ENCODE data around the gene SLC35G3.
"Not testable (repeated sequence)": the region's sequence is repeated elsewhere in the genome, so short reads cannot be mapped to it uniquely, and the experiment has no call there.

Gene SLC35G3

GRCh38 chr17:35194001-35194400 is at the start of gene SLC35G3:
TSS of gene SLC35G3 (minus strand) at chr17:35194393. CDS start at chr17:35194307, 86 bp downstream.
- not testable (repeated sequence) for H3K4me3 ChIP-seq

GRCh38 chr17:35243561-35244340 is 49.6 kb upstream of the SLC35G3 start:
- H3K36me3 ChIP-seq: peaks cover 9% of the 10 kb centered on the region
- H3K4me2 ChIP-seq: peak overlapping the region; percentile 97
- H3K9ac ChIP-seq: peak overlapping the region; percentile 82
- TF ChIP-seq Cebpa-rat (IDR thresholded peaks at IDR 0.05): no peak
- H4K20me1 ChIP-seq: peaks cover 39% of the 10 kb centered on the region
- H3K4me1 ChIP-seq: peaks cover 39% of the 10 kb centered on the region
- H3K27ac ChIP-seq: peak overlapping the region; percentile 71
- H3K27me3 ChIP-seq: no peaks in the 10 kb centered on the region
- H3K9me3 ChIP-seq: no peaks in the 10 kb centered on the region
- H3K4me3 ChIP-seq: peak overlapping the region; percentile 85

More at GRCh38 chr17:35194001-35194400, at the start of gene SLC35G3:
- not testable (repeated sequence) for H3K27ac ChIP-seq, H3K27me3 ChIP-seq, H3K4me1 ChIP-seq, H3K4me2 ChIP-seq, H4K20me1 ChIP-seq, H3K36me3 ChIP-seq, H3K9ac ChIP-seq
- peaks cover 26% of the 10 kb centered on the region for H3K9me3 ChIP-seq

GRCh38 chr17:35242805-35243560 is 48.8 kb upstream of the SLC35G3 start, which contains the start of gene SLFN5:
TSS of gene SLFN5 (plus strand) at chr17:35243072. CDS start at chr17:35258691, 15,619 bp downstream.
- Histone ChIP-seq H3K4me3 (peak within 1 kb of the TSS; percentile 85), H3K9me3 (no peaks in the 10 kb centered on the region), H3K36me3 (peaks cover 8% of the 10 kb centered on the region), H4K20me1 (peaks cover 36% of the 10 kb centered on the region), H3K27ac (peak within 1 kb of the TSS; percentile 71), H3K4me2 (peak within 1 kb of the TSS; percentile 97), H3K4me1 (peaks cover 39% of the 10 kb centered on the region), H3K27me3 (no peaks in the 10 kb centered on the region), H3K9ac (peak within 1 kb of the TSS; percentile 82)
- no peak for TF ChIP-seq Cebpa-rat (IDR thresholded peaks at IDR 0.05)

GRCh38 chr17:35242158-35242804 is 48.1 kb upstream of the SLC35G3 start:
- peaks cover 29% of the 10 kb centered on the region for H4K20me1 ChIP-seq
- H3K27me3 ChIP-seq: no peaks in the 10 kb centered on the region
- peaks cover 44% of the 10 kb centered on the region for H3K4me1 ChIP-seq
- H3K27ac ChIP-seq: peak overlapping the region; percentile 71
- H3K9ac ChIP-seq: peak overlapping the region; percentile 82
- H3K9me3 ChIP-seq: no peaks in the 10 kb centered on the region
- peak overlapping the region; percentile 85 for H3K4me3 ChIP-seq
- peak overlapping the region; percentile 97 for H3K4me2 ChIP-seq
- no peak for TF ChIP-seq Cebpa-rat (IDR thresholded peaks at IDR 0.05)
- H3K36me3 ChIP-seq: peaks cover 1% of the 10 kb centered on the region

GRCh38 chr17:35241520-35241919 is 47.3 kb upstream of the SLC35G3 start:
- Histone ChIP-seq H3K4me2 (peak overlapping the region; percentile 97), H3K4me3 (peak overlapping the region; percentile 85), H3K27ac (peak overlapping the region; percentile 71), H3K27me3 (no peaks in the 10 kb centered on the region), H4K20me1 (peaks cover 21% of the 10 kb centered on the region), H3K4me1 (peaks cover 51% of the 10 kb centered on the region), H3K9ac (peak overlapping the region; percentile 82), H3K36me3 (no peaks in the 10 kb centered on the region), H3K9me3 (no peaks in the 10 kb centered on the region)
- TF ChIP-seq Cebpa-rat (IDR thresholded peaks at IDR 0.05): no peak

GRCh38 chr17:35240861-35241260 is 46.7 kb upstream of the SLC35G3 start:
- no peak overlapping the region for H3K4me3 ChIP-seq
- H3K27me3 ChIP-seq: no peaks in the 10 kb centered on the region
- no peak overlapping the region for H3K27ac ChIP-seq
- TF ChIP-seq Cebpa-rat (IDR thresholded peaks at IDR 0.05): no peak
- no peaks in the 10 kb centered on the region for H3K9me3 ChIP-seq
- H4K20me1 ChIP-seq: peaks cover 15% of the 10 kb centered on the region
- H3K4me2 ChIP-seq: peak overlapping the region; percentile 97; the same call in 1 of the 2 replicates
- H3K4me1 ChIP-seq: peaks cover 51% of the 10 kb centered on the region
- no peak overlapping the region for H3K9ac ChIP-seq
- no peaks in the 10 kb centered on the region for H3K36me3 ChIP-seq

GRCh38 chr17:35239823-35240222 is 45.6 kb upstream of the SLC35G3 start:
- no peaks in the 10 kb centered on the region for H3K36me3 ChIP-seq
- peaks cover 4% of the 10 kb centered on the region; the same call in 1 of the 2 replicates for H4K20me1 ChIP-seq
- H3K4me1 ChIP-seq: peaks cover 41% of the 10 kb centered on the region
- H3K27me3 ChIP-seq: no peaks in the 10 kb centered on the region
- no peaks in the 10 kb centered on the region for H3K9me3 ChIP-seq
- no peak overlapping the region for H3K4me2 ChIP-seq
- H3K4me3 ChIP-seq: no peak overlapping the region
- no peak overlapping the region for H3K27ac ChIP-seq
- H3K9ac ChIP-seq: no peak overlapping the region
- no peak for TF ChIP-seq Cebpa-rat (IDR thresholded peaks at IDR 0.05)

- H3K4me3 ChIP-seq: no peak overlapping the region
- no peaks in the 10 kb centered on the region for H4K20me1 ChIP-seq
- H3K36me3 ChIP-seq: no peaks in the 10 kb centered on the region
- H3K27ac ChIP-seq: no peak overlapping the region
- H3K9ac ChIP-seq: no peak overlapping the region
- H3K4me2 ChIP-seq: no peak overlapping the region
- H3K4me1 ChIP-seq: peaks cover 31% of the 10 kb centered on the region
- no peaks in the 10 kb centered on the region for H3K9me3 ChIP-seq
- H3K27me3 ChIP-seq: no peaks in the 10 kb centered on the region
- TF ChIP-seq Cebpa-rat (IDR thresholded peaks at IDR 0.05): no peak
These were observed 44.6 kb upstream of the SLC35G3 start for GRCh38 chr17:35238821-35239220.

GRCh38 chr17:35236821-35237220 is 42.6 kb upstream of the SLC35G3 start:
- peaks cover 23% of the 10 kb centered on the region for H3K4me1 ChIP-seq
- TF ChIP-seq Cebpa-rat (IDR thresholded peaks at IDR 0.05): no peak
- H3K27ac ChIP-seq: no peak overlapping the region
- H3K36me3 ChIP-seq: no peaks in the 10 kb centered on the region
- no peaks in the 10 kb centered on the region for H3K9me3 ChIP-seq
- no peaks in the 10 kb centered on the region for H4K20me1 ChIP-seq
- H3K27me3 ChIP-seq: no peaks in the 10 kb centered on the region
- peak overlapping the region; percentile 47 for H3K4me2 ChIP-seq
- no peak overlapping the region for H3K9ac ChIP-seq
- no peak overlapping the region for H3K4me3 ChIP-seq
